Thyroid gland (tissue), 4 donors: Measurements from ENCODE around the gene CYP2D6. TPM values are rescaled to one million over a fixed set of nuclear protein-coding genes. Genes with fewer than 3 reads are reported as not detected.
"Not testable (repeated sequence)": the region's sequence is repeated elsewhere in the genome, so short reads cannot be mapped to it uniquely, and the experiment has no call there.

Experiments used
- DNase-seq, 2 donors: peaks; one replicate each; pipeline ENCODE4 v3.0.0-alpha.2; 2019
- H3K27ac ChIP-seq, 3 donors: fragments of 200-600 bp; sonication (generic); 1 replicate in 2 of 3; 2 replicates in 1 of 3; pipeline ENCODE4 v1.5.1; 2016 to 2019; ENCODE audit warnings: mild to moderate bottlenecking in 1 of 3, moderate library complexity in 1 of 3
- H3K27me3 ChIP-seq: fragments of 200-600 bp; sonication (generic); one replicate; pipeline ENCODE4 v1.5.1; 2019
- H3K36me3 ChIP-seq, 2 donors: fragments of 200-600 bp; sonication (generic); one replicate each; pipeline ENCODE4 v1.5.1; 2016 to 2019
- H3K4me1 ChIP-seq, 2 donors: fragments of 200-600 bp; sonication (generic); one replicate each; pipeline ENCODE4 v1.5.1; 2017 to 2019
- H3K4me3 ChIP-seq, 3 donors: fragments of 200-600 bp; sonication (generic); replicated peaks in 1 of 3; 1 replicate in 2 of 3; 2 replicates in 1 of 3; pipeline ENCODE4 v1.5.1; 2016; ENCODE audit warnings: mild to moderate bottlenecking in 1 of 3
- H3K9me3 ChIP-seq: fragments of 200-600 bp; sonication (generic); one replicate; pipeline ENCODE4 v1.5.1; 2017
- POLR2A ChIP-seq, 2 donors: fragments of 450-650 bp; IDR thresholded peaks; one replicate each; pipeline ENCODE4 v1.6.1; 2017; ENCODE audit warnings: antibody characterized with exemption in 2 of 2, mild to moderate bottlenecking in 2 of 2, moderate library complexity in 1 of 2
- WGBS, 2 donors: methylation state at CpG; one replicate each; pipeline ENCODE4 v1.1.5; 2017; 5-methylcytosine and 5-hydroxymethylcytosine counted together
- intact Hi-C: fragments of 100-400 bp; cut with DNase I; formaldehyde crosslinking; loops from one replicate; pipeline ENCODE4 v1.15.1; 2023
- total RNA-seq, 4 donors: library from RNA; depleted of rRNA; stranded (reverse); fragments of >200 nt; gene quantifications; one replicate each; pipeline ENCODE4 v1.2.3, GENCODE V29; 2016
- TF ChIP-seq, protein P1 (sequence below), 6 experiments: fragments of 200-600 bp in 3 of 6; fragments of 450-650 bp in 3 of 6; sonication (generic) in 3 of 6; IDR thresholded peaks; one replicate each; pipeline ENCODE4 v1.5.1; 2016 to 2019; ENCODE audit warnings: antibody characterized with exemption in 6 of 6, mild to moderate bottlenecking in 2 of 6, inconsistent platforms in 1 of 6, moderate library complexity in 1 of 6

Gene CYP2D6
- total RNA-seq, 4 donors from 2014 or later, result 0.73 to 2.7 (median 1.6) TPM

DNA sequence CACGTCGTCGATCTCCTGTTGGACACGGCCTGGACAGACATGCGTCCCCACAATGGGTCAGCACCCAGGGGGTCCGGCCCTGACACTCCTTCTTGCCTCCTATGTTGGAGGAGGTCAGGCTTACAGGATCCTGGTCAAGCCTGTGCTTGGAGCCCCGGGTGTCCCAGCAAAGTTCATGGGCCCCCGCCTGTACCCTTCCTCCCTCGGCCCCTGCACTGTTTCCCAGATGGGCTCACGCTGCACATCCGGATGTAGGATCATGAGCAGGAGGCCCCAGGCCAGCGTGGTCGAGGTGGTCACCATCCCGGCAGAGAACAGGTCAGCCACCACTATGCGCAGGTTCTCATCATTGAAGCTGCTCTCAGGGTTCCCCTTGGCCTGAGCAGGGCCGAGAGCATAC lies 3.0 kb downstream of the CYP2D6 start:
- H3K4me3 ChIP-seq, result no peak overlapping the region
- no peaks in the 10 kb centered on the region for H3K27me3 ChIP-seq
- no peak overlapping the region for H3K27ac ChIP-seq
- TF ChIP-seq, protein P1, sequence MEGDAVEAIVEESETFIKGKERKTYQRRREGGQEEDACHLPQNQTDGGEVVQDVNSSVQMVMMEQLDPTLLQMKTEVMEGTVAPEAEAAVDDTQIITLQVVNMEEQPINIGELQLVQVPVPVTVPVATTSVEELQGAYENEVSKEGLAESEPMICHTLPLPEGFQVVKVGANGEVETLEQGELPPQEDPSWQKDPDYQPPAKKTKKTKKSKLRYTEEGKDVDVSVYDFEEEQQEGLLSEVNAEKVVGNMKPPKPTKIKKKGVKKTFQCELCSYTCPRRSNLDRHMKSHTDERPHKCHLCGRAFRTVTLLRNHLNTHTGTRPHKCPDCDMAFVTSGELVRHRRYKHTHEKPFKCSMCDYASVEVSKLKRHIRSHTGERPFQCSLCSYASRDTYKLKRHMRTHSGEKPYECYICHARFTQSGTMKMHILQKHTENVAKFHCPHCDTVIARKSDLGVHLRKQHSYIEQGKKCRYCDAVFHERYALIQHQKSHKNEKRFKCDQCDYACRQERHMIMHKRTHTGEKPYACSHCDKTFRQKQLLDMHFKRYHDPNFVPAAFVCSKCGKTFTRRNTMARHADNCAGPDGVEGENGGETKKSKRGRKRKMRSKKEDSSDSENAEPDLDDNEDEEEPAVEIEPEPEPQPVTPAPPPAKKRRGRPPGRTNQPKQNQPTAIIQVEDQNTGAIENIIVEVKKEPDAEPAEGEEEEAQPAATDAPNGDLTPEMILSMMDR (IDR thresholded peaks at IDR 0.05), result no peak
- TF ChIP-seq POLR2A (IDR thresholded peaks at IDR 0.05), result no peak
- no peaks in the 10 kb centered on the region for H3K4me1 ChIP-seq
- DNase-seq, result no peak
- 88 to 95% methylated on average over 15 to 16 of the region's 16 CpGs for WGBS, 2 donors
- no peaks in the 10 kb centered on the region for H3K36me3 ChIP-seq
- H3K9me3 ChIP-seq, result no peaks in the 10 kb centered on the region
- intact Hi-C loops, result no loop called here

DNA sequence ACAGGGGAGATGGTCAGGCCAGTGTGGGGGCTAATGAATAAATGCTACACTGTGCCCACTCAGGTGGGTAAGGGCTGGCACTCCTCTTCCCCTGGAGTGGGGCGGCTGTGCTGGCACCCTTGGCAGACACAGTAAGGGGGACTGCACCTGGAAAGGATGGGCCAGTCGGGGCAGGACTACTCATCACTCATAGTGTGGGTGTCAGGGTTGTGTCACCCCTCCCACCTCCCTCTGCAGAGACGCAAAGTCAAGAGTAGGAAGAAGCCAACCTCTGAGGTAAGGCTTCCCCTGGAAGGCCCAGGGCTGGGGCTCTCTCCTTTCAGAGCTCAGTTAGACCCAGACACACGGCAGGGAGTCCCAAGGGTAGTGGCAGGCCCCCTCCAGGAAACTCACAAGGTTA lies 7.1 kb downstream of the CYP2D6 start:
- no CpG with 5 or more reads among the region's 4 CpGs for WGBS, 2 donors
- H3K36me3 ChIP-seq, intact Hi-C loops, H3K4me3 ChIP-seq, H3K27me3 ChIP-seq, H3K4me1 ChIP-seq, DNase-seq, H3K9me3 ChIP-seq, H3K27ac ChIP-seq: not testable (repeated sequence)

DNA sequence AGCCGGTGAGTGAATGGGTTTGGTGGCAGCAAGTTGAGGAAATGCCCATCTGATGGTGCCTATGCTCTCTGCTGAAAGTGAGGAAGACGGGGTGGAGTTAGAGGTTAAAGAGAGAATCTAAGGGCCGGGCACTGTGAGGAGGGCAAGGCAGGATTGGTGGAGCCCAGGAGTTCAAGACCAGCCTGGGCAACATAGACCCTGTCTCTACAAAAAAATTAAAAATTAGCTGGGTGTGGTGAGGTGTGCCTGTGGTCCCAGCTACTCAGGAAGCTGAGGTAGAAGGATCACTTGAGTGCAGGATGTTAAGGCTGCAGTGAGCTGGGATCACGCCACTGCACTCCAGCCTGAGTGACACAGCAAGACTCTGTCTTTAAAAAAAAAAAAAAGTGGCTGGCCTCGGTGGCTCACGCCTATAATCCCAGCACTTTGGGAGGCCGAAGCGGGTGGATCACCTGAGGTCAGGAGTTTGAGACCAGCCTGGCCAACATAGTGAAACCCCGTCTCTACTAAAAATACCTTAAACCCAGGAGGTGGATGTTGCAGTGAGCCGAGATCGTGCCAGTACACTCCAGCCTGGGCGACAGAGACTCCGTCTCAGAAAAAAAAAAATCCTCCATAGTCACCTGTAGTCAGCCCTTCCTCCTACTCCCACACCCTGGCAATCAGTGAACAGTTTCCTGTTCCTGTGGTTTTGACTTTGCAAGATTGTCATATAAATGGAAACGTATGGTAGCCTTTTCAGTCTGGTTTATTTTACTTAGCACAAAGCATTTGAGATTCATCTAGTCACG lies 10.2 kb downstream of the CYP2D6 start:
- H3K9me3 ChIP-seq, H3K27me3 ChIP-seq, H3K27ac ChIP-seq, DNase-seq, intact Hi-C loops, H3K36me3 ChIP-seq, H3K4me1 ChIP-seq, H3K4me3 ChIP-seq: not testable (repeated sequence)
- 79 to 88% methylated on average over 15 of the region's 15 CpGs for WGBS, 2 donors

DNA sequence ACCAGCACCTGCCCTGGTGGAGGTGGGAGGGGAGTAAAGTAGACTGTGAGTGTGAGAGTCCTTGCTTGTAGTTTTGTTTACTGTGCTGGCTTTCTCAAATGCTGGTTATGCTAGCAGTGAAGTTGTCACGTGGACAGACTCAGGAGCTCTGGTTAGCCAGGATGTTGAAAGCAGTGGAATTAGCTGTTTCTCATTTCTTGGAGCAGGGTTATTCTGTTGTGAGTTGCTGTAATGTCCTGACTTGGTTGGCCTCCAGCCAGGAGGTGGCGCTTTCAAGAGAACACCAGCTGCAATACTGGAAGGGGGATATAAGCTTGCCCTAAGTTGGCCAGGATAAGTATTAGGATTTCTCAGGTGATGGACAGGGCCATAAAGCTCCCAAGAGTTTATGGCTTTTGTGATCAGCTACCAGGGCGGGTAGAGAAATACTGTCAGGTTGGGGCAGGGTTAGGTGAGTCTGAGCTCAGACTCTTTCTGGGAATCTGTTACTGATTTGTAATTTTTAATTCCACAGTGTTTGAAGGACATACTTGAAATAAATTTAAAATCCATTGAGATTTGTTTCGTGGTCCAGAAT lies 13.7 kb downstream of the CYP2D6 start:
- no peaks in the 10 kb centered on the region for H3K36me3 ChIP-seq
- 57 to 66% methylated on average over 4 of the region's 4 CpGs for WGBS, 2 donors
- peak; percentile 83 to 86 for DNase-seq
- peak overlapping the region in 1 of 3 donors; percentile 6 for H3K27ac ChIP-seq
- no peak overlapping the region for H3K4me3 ChIP-seq
- H3K9me3 ChIP-seq, result no peaks in the 10 kb centered on the region
- intact Hi-C loops, result no loop called here
- TF ChIP-seq, protein P1 (IDR thresholded peaks at IDR 0.05), result peak in 1 of 6 experiments; percentile 8
- no peak for TF ChIP-seq POLR2A (IDR thresholded peaks at IDR 0.05)
- no peaks in the 10 kb centered on the region for H3K27me3 ChIP-seq
- peaks cover 0 to 9% of the 10 kb centered on the region in 2 donors for H3K4me1 ChIP-seq

DNA sequence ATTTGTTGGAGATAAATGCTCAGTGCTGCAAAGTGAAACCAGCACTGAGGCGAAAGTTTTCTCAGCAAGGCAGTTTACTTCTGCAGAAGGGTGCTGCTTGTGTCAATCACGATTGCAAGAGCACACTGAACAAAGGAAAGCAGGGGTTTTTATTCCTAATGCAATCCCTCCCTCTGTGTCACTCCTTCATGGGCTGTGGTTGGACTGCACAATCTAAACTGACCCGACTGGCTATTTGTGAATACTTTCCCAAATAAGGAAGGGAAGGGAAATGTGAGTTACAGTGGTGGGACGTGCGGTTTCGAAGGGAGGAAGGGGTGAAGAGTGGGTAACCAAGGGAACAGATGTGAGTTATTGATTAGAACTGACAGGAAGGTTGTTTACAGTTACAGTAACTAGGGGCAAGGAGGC lies 15.2 kb downstream of the CYP2D6 start:
- H3K36me3 ChIP-seq, H3K4me1 ChIP-seq, H3K4me3 ChIP-seq, H3K9me3 ChIP-seq, DNase-seq, H3K27ac ChIP-seq, H3K27me3 ChIP-seq, intact Hi-C loops: not testable (repeated sequence)
- WGBS, 2 donors, result 78 to 89% methylated on average over 6 of the region's 6 CpGs

DNA sequence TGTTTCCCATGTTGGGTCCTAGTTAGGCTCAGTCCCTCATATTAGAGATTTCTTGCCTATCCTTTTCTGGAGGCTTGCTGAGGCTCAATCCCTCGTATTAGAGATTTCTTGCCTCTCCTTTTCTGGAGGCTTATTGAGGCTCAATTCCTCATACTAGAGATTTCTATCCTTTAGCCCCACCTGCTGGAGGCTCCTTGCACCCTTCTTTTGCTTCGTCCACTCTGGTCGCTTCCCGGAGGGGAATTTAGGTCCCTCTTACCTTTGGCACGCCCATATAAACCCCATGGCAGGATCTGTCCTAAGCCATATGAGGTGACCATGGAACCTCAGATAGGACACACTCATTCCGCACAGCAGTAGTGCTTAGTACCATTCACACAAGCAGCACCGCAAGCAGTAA lies 15.9 kb downstream of the CYP2D6 start:
- intact Hi-C loops, result no loop called here

DNA sequence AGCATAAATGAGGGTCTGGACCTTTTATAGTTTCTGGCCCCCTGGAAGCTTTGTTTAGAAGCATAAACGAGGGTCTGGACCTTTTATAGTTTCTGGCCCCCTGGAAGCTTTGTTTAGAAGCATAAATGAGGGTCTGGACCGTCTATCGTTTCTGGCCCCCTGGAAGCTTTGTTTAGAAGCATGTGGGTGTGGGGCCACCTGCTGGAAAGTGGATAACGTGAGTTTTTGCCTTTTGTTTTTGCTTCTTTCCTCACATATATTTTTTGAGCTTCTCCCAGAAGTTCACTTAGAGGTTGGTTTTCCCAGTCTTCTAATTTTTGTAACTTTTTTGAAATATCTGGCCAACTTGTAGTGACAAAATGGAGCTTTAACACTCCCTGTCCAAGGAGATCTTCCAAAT lies 17.8 kb downstream of the CYP2D6 start:
- H3K9me3 ChIP-seq, H3K27ac ChIP-seq, H3K4me1 ChIP-seq, H3K27me3 ChIP-seq, DNase-seq, H3K36me3 ChIP-seq, intact Hi-C loops, H3K4me3 ChIP-seq: not testable (repeated sequence)
- WGBS, 2 donors, result 31 to 33% methylated on average over 2 to 4 of the region's 4 CpGs

More for the DNA sequence above, 15.9 kb downstream of the CYP2D6 start:
- no peak for DNase-seq
- no peak overlapping the region for H3K27ac ChIP-seq
- H3K9me3 ChIP-seq, result no peaks in the 10 kb centered on the region
- H3K27me3 ChIP-seq, result no peaks in the 10 kb centered on the region
- TF ChIP-seq, protein P1 (IDR thresholded peaks at IDR 0.05), result peak in 2 of 6 experiments; percentile 18 to 28
- no peak for TF ChIP-seq POLR2A (IDR thresholded peaks at IDR 0.05)
- 96 to 97% methylated on average over 7 of the region's 7 CpGs for WGBS, 2 donors
- peaks cover 0 to 9% of the 10 kb centered on the region in 2 donors for H3K4me1 ChIP-seq
- no peak overlapping the region for H3K4me3 ChIP-seq
- H3K36me3 ChIP-seq, result no peaks in the 10 kb centered on the region
